Muscle layer of colon (tissue), 2 donors: Measurements from ENCODE around the gene RNF25.
"Not testable (repeated sequence)": the region's sequence is repeated elsewhere in the genome, so short reads cannot be mapped to it uniquely, and the experiment has no call there.

Experiments
- H3K27ac ChIP-seq: one replicate; pipeline ENCODE4 v1.7.0; 2013; ENCODE audit warnings: low read depth, mild to moderate bottlenecking, low read length, moderate library complexity
- H3K27me3 ChIP-seq, 2 donors: one replicate each; pipeline ENCODE4 v1.7.0; 2013; ENCODE audit warnings: low read length in 2 of 2, mild to moderate bottlenecking in 2 of 2; ENCODE audit not compliant: insufficient read depth in 2 of 2, control insufficient read depth in 1 of 2
- H3K36me3 ChIP-seq: one replicate; pipeline ENCODE4 v1.7.0; 2013; ENCODE audit warnings: mild to moderate bottlenecking, low read length; ENCODE audit not compliant: insufficient read depth
- H3K4me1 ChIP-seq: one replicate; pipeline ENCODE4 v1.7.0; 2013; ENCODE audit warnings: mild to moderate bottlenecking, low read length; ENCODE audit not compliant: insufficient read depth
- H3K4me3 ChIP-seq, 2 donors: one replicate each; pipeline ENCODE4 v1.7.0; 2013; ENCODE audit warnings: low read length in 2 of 2, low read depth in 1 of 2, mild to moderate bottlenecking in 1 of 2, moderate library complexity in 1 of 2
- H3K9ac ChIP-seq: one replicate; pipeline ENCODE4 v1.7.0; 2013; ENCODE audit warnings: low read length
- H3K9me3 ChIP-seq: one replicate; pipeline ENCODE4 v1.7.0; 2013; ENCODE audit warnings: mild to moderate bottlenecking, low read length
- donor health status: abdominal sarcoma.
- donor health status: Adenocarcinoma of cecum.

The RNF25 gene

DNA sequence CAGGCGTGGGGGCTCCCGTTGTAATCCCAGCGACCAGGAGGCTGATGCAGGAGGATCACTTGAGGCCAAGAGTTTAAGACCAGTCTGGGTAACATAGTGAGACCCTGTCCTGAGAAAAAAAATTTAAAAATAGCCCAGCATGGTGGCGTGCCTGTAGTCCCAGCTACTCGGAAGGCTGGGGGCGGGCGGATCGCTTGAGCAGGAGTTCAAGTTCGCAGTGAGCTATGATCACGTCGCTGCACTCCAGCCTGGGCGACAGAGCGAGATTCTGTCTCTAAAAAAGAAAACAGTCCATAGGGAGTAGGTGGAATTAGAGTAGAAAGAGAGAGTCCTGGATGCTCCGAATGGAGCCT lies 38.5 kb upstream of the RNF25 start:
- Histone ChIP-seq H3K4me3 (peak overlapping the region; percentile 10 to 76), H3K27ac (no peak overlapping the region), H3K9ac (no peak overlapping the region), H3K9me3 (no peaks in the 10 kb centered on the region), H3K4me1 (peaks cover 9% of the 10 kb centered on the region), H3K27me3 (no peaks in the 10 kb centered on the region), H3K36me3 (no peaks in the 10 kb centered on the region)

DNA sequence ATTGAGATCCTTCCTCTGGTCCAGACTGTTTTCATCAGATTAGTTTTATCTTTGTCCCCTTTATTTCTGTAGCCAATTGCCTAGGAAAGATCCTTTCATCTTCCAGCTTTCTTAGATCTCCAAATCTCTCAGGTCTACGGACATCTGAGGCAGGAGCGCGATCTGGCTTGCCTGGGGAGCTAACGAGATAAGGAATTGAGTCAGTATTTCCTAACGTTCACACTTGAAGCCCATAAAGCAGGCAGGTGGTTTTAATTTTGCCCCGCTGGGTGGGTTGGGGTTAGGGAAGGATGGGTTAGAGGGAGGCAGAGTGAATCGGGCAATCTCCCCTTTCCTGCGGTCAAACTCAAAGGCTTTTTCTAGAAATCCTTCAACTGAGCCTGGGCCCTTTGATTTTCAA lies 38.1 kb upstream of the RNF25 start:
- H3K4me1 ChIP-seq: peaks cover 9% of the 10 kb centered on the region
- H3K36me3 ChIP-seq: no peaks in the 10 kb centered on the region
- H3K27ac ChIP-seq: no peak overlapping the region
- no peak overlapping the region for H3K9ac ChIP-seq
- H3K9me3 ChIP-seq: no peaks in the 10 kb centered on the region
- H3K4me3 ChIP-seq: peak overlapping the region; percentile 10 to 76
- no peaks in the 10 kb centered on the region for H3K27me3 ChIP-seq

DNA sequence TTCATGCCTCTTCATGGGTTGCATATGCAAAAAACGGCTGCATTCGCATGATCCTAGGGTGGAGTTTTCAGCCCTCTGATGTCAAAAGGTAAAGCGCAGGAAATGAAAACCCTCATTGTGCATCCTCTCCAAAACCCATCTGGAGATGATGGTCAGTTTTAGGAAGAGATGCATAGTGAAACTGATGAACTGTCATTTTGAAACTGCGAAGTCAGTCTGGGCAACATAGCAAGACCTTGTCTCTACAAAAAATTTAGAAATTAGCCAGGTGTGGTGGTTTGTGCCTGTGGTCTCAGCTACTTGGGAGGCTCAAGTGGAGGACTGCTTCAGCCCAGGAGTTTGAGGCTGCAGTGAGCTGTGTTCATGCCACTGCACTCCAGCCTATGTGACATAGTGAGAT lies 36.3 kb upstream of the RNF25 start:
- Histone ChIP-seq H3K4me1 (peaks cover 9% of the 10 kb centered on the region), H3K36me3 (no peaks in the 10 kb centered on the region), H3K9ac (no peak overlapping the region), H3K27me3 (no peaks in the 10 kb centered on the region), H3K27ac (no peak overlapping the region), H3K9me3 (no peaks in the 10 kb centered on the region), H3K4me3 (no peak overlapping the region)

DNA sequence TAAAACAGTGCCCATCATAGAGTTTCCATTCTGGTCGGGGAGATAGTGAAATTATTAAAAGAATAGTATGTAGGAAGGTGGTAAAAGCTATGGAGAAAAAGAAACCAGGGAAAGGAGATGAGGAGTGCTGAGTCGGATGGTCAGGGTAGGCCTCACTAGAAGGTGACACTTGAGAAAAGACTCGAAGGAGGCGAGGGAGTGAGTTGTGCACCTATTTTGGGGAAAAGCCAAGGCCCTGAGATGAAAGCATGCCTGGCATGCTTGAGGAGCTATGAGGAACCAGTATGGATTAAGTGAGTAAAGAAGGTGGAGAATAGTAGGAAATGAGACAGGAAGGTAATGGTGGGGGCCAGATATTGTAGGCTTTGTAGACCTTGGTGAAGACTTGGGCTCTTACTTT lies 31.5 kb upstream of the RNF25 start:
- Histone ChIP-seq H3K27ac (no peak overlapping the region), H3K36me3 (peaks cover 15% of the 10 kb centered on the region), H3K9me3 (no peaks in the 10 kb centered on the region), H3K9ac (no peak overlapping the region), H3K4me1 (no peaks in the 10 kb centered on the region), H3K27me3 (no peaks in the 10 kb centered on the region), H3K4me3 (no peak overlapping the region)

DNA sequence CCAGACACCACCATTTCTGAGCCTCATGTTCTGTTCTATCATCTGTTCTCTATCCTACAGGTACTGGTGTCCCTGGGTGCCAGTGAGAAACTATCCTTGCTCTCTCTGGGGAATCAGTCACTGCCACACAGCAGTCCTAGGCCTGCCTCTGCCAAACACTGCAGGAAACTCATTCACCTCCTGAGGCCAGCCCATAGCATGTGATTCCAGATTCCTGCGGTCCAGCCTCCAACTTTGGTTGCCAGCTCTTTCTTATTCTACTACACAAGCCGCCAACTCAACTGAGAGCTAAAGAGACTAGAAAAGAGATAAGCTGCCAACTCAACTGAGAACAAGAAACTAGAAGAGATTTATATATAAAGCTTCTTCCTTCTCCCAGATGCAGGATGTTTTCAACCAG lies 30.0 kb upstream of the RNF25 start:
- Histone ChIP-seq H3K4me1 (no peaks in the 10 kb centered on the region), H3K4me3 (no peak overlapping the region), H3K27ac (no peak overlapping the region), H3K27me3 (no peaks in the 10 kb centered on the region), H3K9ac (no peak overlapping the region), H3K36me3 (peaks cover 22% of the 10 kb centered on the region), H3K9me3 (no peaks in the 10 kb centered on the region)

DNA sequence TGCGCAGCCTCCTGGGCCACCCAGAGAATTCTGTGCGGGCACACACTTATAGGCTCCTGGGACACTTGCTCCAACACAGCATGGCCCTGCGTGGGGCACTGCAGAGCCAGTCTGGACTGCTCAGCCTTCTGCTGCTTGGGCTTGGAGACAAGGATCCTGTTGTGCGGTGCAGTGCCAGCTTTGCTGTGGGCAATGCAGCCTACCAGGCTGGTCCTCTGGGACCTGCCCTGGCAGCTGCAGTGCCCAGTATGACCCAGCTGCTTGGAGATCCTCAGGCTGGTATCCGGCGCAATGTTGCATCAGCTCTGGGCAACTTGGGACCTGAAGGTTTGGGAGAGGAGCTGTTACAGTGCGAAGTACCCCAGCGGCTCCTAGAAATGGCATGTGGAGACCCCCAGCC lies 27.1 kb upstream of the RNF25 start:
- no peak overlapping the region for H3K9ac ChIP-seq
- H3K4me1 ChIP-seq: no peaks in the 10 kb centered on the region
- H3K4me3 ChIP-seq: no peak overlapping the region
- H3K36me3 ChIP-seq: peaks cover 41% of the 10 kb centered on the region
- H3K27me3 ChIP-seq: no peaks in the 10 kb centered on the region
- H3K9me3 ChIP-seq: no peaks in the 10 kb centered on the region
- H3K27ac ChIP-seq: no peak overlapping the region

DNA sequence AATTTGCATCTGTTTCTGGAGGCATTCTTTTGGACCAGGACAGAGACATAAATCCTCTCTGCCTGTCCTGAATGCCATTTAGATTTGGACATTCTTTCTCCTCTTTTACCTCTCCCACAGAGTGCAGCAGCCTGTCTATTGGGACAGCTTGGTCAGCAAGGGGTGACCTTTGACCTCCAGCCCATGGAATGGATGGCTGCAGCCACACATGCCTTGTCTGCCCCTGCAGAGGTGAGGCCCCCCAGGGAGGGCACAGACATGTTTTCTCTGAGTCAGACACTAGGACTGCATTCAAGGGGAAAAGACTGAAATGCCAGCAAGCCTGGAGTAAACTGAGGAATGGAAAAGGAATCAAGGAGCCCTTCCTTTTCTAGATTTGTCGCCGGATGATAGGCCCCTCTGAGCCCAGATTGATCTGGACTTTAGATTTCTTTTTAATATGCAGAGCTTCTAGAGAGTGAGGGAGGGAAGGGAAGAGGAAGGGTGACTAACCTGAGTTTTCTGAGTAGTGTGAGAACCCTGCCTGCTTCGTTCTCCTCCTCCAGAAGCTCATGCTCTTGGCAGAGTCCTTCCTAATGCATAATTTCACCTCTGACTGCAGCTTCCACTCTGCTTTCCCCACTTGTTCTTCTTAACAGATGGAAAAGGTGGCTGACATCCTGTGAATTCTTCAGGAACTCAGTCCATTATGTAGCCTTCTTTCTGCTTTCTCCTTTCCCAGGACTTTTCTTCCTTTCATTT lies 22.8 kb upstream of the RNF25 start:
- peaks cover 55% of the 10 kb centered on the region for H3K36me3 ChIP-seq
- peaks cover 5% of the 10 kb centered on the region for H3K4me1 ChIP-seq
- H3K4me3 ChIP-seq: no peak overlapping the region
- H3K9ac ChIP-seq: no peak overlapping the region
- no peaks in the 10 kb centered on the region for H3K27me3 ChIP-seq
- no peak overlapping the region for H3K27ac ChIP-seq
- no peaks in the 10 kb centered on the region for H3K9me3 ChIP-seq

DNA sequence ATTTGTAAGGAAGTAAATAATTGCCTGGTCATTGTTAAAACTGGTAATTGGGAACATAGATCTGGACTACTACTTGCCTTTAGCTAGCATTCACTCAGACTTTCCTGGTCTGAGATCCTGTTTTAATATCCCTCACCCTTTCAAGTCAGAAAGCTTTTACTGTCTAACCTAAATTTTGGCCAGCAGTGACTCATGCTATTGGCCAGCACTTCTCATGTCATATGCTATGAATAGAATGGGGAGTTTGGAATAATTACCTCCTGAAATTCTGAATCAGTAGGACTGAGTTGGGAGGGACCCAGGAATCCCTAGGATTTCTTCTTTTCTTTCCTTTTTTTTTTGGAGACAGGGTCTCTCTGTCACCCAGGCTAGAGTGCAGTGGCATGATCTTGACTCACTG lies 19.4 kb upstream of the RNF25 start:
- Histone ChIP-seq H3K4me1 (peaks cover 5% of the 10 kb centered on the region), H3K9me3 (no peaks in the 10 kb centered on the region), H3K9ac (no peak overlapping the region), H3K4me3 (no peak overlapping the region), H3K27me3 (no peaks in the 10 kb centered on the region), H3K36me3 (peaks cover 49% of the 10 kb centered on the region), H3K27ac (no peak overlapping the region)

DNA sequence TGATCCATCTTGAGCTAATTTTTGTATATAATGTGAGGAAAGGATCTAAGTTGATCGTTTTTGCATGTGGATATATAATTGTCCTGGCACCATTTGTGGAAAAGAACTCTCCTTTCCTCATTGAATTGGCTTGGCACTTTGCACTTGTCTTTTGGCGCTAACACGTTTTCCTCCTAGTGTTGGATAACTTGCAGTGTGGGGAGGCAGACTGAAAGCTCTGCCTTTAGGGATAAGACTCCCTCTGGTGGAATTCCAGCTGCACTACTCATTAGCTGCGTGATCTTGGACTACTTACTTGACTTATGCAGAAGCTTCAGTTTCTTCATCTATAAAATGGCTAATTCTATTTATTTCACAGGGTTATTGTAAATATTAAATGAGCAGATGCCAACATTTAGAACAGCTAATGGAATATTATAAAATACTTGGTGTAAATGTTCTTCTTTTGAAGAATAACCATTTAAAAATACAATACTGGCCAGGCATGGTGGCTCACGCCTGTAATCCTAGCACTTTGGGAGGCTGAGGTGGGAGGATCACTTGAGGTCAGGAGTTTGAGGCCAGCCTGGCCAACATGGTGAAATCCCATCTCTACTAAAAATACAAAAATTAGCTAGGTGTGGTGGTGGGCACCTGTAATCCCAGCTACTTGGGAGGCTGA lies 15.7 kb upstream of the RNF25 start:
- not testable (repeated sequence) for H3K27me3 ChIP-seq, H3K9me3 ChIP-seq, H3K9ac ChIP-seq, H3K27ac ChIP-seq, H3K4me1 ChIP-seq, H3K4me3 ChIP-seq
- peaks cover 30% of the 10 kb centered on the region for H3K36me3 ChIP-seq

DNA sequence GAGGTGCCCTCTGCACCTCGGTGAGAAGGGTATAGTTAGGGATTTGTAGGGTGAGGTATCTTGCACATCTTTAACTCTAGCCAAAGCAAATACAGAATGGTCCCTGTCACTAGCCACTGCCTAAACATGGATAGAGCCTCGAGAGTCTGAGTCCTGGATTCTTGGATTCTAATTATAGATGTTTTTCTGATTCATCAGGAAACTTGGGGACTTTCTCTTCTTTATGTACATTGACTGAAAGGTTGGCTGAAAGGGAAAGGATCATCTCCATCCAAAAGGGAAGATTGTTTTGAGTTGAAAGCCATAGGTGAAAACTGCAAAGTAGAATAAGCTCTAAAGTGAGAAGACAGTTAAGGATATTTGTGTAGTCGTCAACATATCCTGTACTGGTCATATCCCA lies 8.3 kb upstream of the RNF25 start:
- peaks cover 30% of the 10 kb centered on the region for H3K36me3 ChIP-seq
- H3K4me1 ChIP-seq: no peaks in the 10 kb centered on the region
- no peaks in the 10 kb centered on the region for H3K27me3 ChIP-seq
- H3K27ac ChIP-seq: no peak overlapping the region
- H3K9ac ChIP-seq: no peak overlapping the region
- no peak overlapping the region for H3K4me3 ChIP-seq
- no peaks in the 10 kb centered on the region for H3K9me3 ChIP-seq

DNA sequence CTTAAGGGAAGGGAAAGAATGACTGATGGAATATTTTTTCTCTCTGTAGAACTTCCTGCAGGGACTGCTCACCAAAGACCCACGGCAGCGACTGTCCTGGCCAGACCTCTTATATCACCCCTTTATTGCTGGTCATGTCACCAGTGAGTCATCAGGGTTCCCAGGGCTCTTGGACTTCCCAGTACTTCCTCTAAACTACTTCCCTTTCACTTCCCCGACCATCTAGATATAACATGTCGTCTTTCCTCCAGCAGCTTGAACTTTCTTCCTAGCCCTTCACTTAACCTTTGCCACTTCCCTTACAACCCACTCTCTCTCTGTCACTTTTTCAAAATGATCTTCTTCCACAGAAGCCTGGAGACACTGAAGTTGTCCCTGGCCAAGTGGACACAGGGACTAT lies 7.3 kb upstream of the RNF25 start:
- no peak overlapping the region for H3K4me3 ChIP-seq
- H3K4me1 ChIP-seq: no peaks in the 10 kb centered on the region
- no peaks in the 10 kb centered on the region for H3K9me3 ChIP-seq
- no peaks in the 10 kb centered on the region for H3K27me3 ChIP-seq
- H3K36me3 ChIP-seq: peaks cover 30% of the 10 kb centered on the region
- H3K27ac ChIP-seq: no peak overlapping the region
- no peak overlapping the region for H3K9ac ChIP-seq

DNA sequence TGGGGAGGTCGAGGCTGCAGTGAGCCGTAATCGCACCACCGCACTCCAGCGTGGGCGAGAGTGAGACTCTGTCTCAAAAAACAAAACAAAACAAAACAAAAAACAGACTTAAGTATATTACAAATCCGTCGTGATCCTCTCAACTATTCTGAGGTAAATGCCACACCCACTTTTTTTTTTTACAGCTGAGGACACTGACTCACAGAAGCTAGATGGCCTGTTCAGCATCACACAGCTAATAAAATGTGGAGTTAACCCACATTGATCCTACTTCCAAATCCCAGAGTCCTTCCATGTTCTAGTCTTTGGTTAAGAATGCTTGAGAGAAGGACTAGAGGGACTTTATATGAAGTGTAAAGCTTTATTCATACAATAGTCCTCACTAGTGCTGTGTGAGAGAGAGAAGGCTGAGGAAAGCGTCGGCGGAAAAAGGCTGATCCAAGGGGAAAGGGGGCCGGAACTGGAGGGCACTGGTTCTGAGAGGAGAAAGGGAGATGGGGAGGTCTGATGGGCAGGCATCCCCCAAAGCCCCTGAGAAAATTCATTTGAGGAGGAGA lies 627 bp downstream of the RNF25 start:
- Histone ChIP-seq H3K4me1 (peaks cover 14% of the 10 kb centered on the region), H3K4me3 (peak overlapping the region; percentile 64 to 80), H3K9me3 (no peaks in the 10 kb centered on the region), H3K36me3 (peaks cover 25% of the 10 kb centered on the region), H3K27ac (peak overlapping the region; percentile 91), H3K27me3 (no peaks in the 10 kb centered on the region), H3K9ac (peak overlapping the region; percentile 73)
